Heart left ventricle (tissue), 13 donors: Measurements from ENCODE around the gene LPXN.

Source experiments
- CTCF ChIP-seq, 12 donors: fragments of 200-600 bp; sonication (generic) in 4 of 12; IDR thresholded peaks; one replicate each; pipeline versions ENCODE4 v1.5.0 to v1.8.0; 2018 to 2022; ENCODE audit warnings: antibody characterized with exemption in 12 of 12, mild to moderate bottlenecking in 5 of 12
- POLR2A ChIP-seq, 2 donors: fragments of 450-650 bp; IDR thresholded peaks; one replicate each; pipeline ENCODE4 v1.6.1; 2017; ENCODE audit warnings: antibody characterized with exemption in 2 of 2, mild to moderate bottlenecking in 2 of 2, moderate library complexity in 2 of 2
- donor health status: ischemic (EF 13 %, LVEDD 7.1; RV severe dilation, severe dysfunction).
- donor health status: DM: no; HTN: yes; CAD: no.
- donor health status: DM: no; HTN: no; CAD: no.
- donor health status: ischemic (EF 25% LVEDD 6.9; RV normal size, moderate dysfunction).
- donor health status: ischemic (EF 25% LVEDD 5.7; RV mildly dilated, moderate dysfunction).
- donor health status: ischemic (EF 35%, LVEDD 5.7; RV mildly dilated, moderate dysfunction).
- donor health status: nonischemic (EF 11% LVEDD 7.7; RV severe dilation, severe dysfunction).
- donor health status: DM: yes; HTN: yes; CAD: no.
- donor health status: PGD.
- donor health status: ischemic (EF 29% LVEDD 5.4; RV normal size, mild dysfunction).
- donor health status: nonischemic (EF 23%, LVEDD 6.1; RV moderate dilation, normal function).

GRCh38 chr11:58567889-58568512 lies 7.7 kb downstream of the LPXN start:
- TF ChIP-seq CTCF (IDR thresholded peaks at IDR 0.05): peak; percentile 55 to 84 (median 70)
- no peak for TF ChIP-seq POLR2A (IDR thresholded peaks at IDR 0.05)
